Activated CD4-positive, alpha-beta T cell treated with anti-CD3 and anti-CD28 coated beads, Interleukin-2, amount 10 ng/mL, durations not matched to agents 7 days and 5 days (primary cell): ENCODE measurements around the gene GINS2. TPM values are rescaled to one million over a fixed set of nuclear protein-coding genes. Genes with fewer than 3 reads are reported as not detected.

ENCODE experiments used
- CTCF ChIA-PET: fragments of 350-600 bp; sonication (Branson Sonifier 250); formaldehyde crosslinking; loops from one replicate; lab custom pipeline; 2021; ENCODE audit warnings: antibody characterized with exemption; lab: Charles Lee
- POLR2A ChIA-PET: fragments of 350-600 bp; sonication (Branson Sonifier 250); formaldehyde crosslinking; loops from one replicate; lab custom pipeline; 2021; ENCODE audit warnings: antibody characterized with exemption; lab: Charles Lee
- DNase-seq: peaks from one replicate; pipeline ENCODE4 v3.0.0-alpha.2; 2020
- H3K27ac Mint-ChIP-seq: one replicate; pipeline ENCODE4 v1.8.0; 2021; ENCODE audit warnings: mild to moderate bottlenecking, moderate library complexity, mixed read lengths
- H3K27me3 Mint-ChIP-seq: one replicate; pipeline ENCODE4 v1.8.0; 2021; ENCODE audit warnings: mixed read lengths
- H3K36me3 Mint-ChIP-seq: one replicate; pipeline ENCODE4 v1.8.0; 2021; ENCODE audit warnings: low read depth, mixed read lengths
- H3K4me1 Mint-ChIP-seq: one replicate; pipeline ENCODE4 v1.8.0; 2021; ENCODE audit warnings: mixed read lengths
- H3K4me3 Mint-ChIP-seq: one replicate; pipeline ENCODE4 v1.8.0; 2021; ENCODE audit warnings: mild to moderate bottlenecking, moderate library complexity, mixed read lengths
- H3K9me3 Mint-ChIP-seq: one replicate; pipeline ENCODE4 v1.8.0; 2021; ENCODE audit warnings: mixed read lengths
- total RNA-seq, 2 experiments: library from RNA; stranded (reverse); gene quantifications; one replicate each; pipeline ENCODE4 v1.2.3, GENCODE V29; 2021

The GINS2 gene
- total RNA-seq, 2 experiments from 2014 or later, result 49.3 to 50.0 TPM

DNA sequence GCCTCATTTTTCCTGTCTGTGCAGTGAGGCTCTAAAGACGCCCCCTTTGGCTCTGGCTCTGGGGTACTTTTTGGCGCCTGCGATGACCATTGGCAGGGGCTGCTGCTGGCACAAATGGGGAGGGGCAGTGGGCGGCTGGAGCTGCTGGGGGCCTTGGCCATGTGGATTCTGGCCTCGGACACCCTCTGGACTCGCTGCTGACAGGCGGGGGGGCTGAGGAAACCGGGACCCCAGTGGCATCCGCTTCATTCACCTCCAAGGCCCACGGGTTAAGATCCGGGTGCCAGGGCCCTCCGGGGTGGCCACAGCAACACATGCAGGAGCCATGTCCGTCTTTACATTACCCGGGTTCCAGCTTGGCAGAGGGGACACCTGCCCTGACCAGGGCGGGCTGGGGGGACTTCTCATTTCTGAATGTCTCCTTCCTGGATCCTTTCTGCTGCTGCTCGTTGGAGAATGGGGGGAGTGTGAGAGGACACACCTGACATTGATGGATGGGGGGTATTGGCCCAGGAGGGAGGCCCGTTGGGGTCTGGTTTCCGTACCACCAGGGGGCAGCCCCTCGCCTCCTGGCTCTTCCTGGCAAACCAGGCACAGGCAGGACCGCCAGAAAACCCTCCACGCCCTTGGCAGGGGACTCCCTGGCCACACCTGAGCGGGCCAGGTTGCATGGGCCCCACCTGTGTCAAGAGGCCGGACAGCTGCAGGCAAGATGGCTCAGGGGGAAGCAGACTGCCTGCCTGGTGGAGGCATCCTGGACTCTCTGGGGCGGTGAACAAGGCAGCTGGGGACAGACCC lies 53.8 kb downstream of the GINS2 start:
- DNase-seq, result no peak
- Mint-ChIP-seq H3K4me3 (no peak overlapping the region), H3K36me3 (peaks cover 3% of the 10 kb centered on the region), H3K4me1 (no peaks in the 10 kb centered on the region), H3K27me3 (no peaks in the 10 kb centered on the region), H3K27ac (no peak overlapping the region), H3K9me3 (peaks cover 3% of the 10 kb centered on the region)
- POLR2A ChIA-PET, result no interaction called here
- CTCF ChIA-PET, result interaction anchor here (1.2 to 2.3 kb wide), 2 partner anchors 19 kb away, joined by 3 to 6 read pairs; no protein-coding TSS in a partner anchor

DNA sequence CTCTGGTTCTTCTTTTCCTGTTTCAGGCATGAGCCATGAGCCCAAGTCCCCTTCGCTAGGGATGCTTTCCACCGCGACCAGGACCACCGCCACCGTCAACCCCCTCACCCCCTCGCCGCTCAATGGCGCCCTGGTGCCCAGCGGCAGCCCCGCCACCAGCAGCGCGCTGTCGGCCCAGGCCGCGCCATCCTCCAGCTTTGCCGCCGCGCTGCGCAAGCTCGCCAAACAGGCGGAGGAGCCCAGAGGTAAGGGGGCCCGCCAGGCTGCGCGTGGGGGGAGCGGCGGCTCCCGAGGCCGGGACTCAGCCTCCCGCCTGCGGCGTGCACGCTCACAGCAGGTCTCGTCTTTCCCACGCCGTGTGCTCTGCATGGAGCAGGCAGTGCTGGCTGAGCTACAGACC lies 54.9 kb downstream of the GINS2 start:
- no peaks in the 10 kb centered on the region for H3K27me3 Mint-ChIP-seq
- peaks cover 7% of the 10 kb centered on the region for H3K36me3 Mint-ChIP-seq
- no peaks in the 10 kb centered on the region for H3K4me1 Mint-ChIP-seq
- H3K9me3 Mint-ChIP-seq, result peaks cover 11% of the 10 kb centered on the region
- DNase-seq, result no peak
- H3K4me3 Mint-ChIP-seq, result no peak overlapping the region
- no peak overlapping the region for H3K27ac Mint-ChIP-seq
- ChIA-PET POLR2A (no interaction called here), CTCF (interaction anchor here (1.2 kb wide), 1 partner anchor 18 kb away, joined by 3 read pairs; no protein-coding TSS in a partner anchor)

DNA sequence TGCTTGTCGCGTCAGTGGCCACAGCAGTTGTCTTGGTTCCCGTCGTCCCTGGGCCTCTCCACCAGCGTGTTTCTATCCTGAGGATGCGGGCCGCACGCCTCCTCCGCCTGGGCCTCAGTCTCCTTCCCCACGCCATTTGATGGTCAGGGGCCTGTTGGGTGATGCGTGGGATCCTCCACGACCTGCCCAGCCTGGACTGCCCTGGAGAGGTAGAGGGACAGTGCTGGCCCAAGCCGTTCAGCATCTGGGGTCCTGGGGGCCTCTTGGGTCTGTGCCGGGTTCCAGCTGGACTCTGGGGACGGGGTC lies 55.4 kb downstream of the GINS2 start:
- Mint-ChIP-seq H3K27ac (no peak overlapping the region), H3K4me1 (peaks cover 2% of the 10 kb centered on the region), H3K4me3 (no peak overlapping the region), H3K9me3 (peaks cover 11% of the 10 kb centered on the region), H3K36me3 (peaks cover 7% of the 10 kb centered on the region), H3K27me3 (no peaks in the 10 kb centered on the region)
- no peak for DNase-seq
- ChIA-PET CTCF (interaction anchor here (1.2 kb wide), 1 partner anchor 17 kb away, joined by 3 read pairs; no protein-coding TSS in a partner anchor), POLR2A (no interaction called here)

DNA sequence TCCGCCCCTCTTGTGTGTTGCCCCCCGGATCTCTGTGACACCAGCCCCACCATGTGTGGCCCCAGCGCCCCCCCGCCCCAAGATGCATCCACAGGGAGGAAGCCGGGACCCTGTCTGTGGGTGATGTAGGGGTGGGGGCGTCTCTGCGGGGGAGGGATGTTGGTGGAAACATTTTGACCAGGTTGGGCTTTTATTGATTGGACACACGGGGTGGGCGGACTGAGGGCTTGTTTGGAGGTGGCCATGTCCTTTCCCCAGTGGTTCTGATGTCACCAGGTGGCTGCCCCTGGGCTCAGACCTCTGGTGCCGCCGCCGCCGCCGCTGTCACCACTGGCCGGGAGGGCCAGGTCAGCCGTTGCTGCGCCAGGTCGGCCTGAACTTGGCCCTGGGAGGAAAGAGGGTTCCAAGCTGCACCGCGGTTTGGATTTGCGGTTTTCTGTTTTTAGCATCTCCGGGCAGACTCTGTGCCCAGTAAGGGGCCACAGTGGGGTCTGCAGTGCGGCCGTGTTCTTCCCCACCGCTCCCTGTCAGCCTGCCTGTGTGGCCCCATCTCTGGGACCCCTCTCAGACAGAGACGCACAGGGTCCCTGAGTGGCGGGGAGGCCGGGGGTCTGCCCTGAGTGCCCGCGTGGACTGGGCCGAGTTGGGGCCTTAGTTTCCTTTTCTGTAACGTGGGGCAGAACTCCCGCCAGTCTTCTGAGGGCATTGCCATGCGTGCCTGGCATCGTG lies 55.9 kb downstream of the GINS2 start:
- ChIA-PET POLR2A (no interaction called here), CTCF (no interaction called here)
- H3K4me1 Mint-ChIP-seq, result peaks cover 2% of the 10 kb centered on the region
- peaks cover 11% of the 10 kb centered on the region for H3K9me3 Mint-ChIP-seq
- no peak overlapping the region for H3K27ac Mint-ChIP-seq
- peaks cover 7% of the 10 kb centered on the region for H3K36me3 Mint-ChIP-seq
- no peak overlapping the region for H3K4me3 Mint-ChIP-seq
- H3K27me3 Mint-ChIP-seq, result no peaks in the 10 kb centered on the region
- no peak for DNase-seq

DNA sequence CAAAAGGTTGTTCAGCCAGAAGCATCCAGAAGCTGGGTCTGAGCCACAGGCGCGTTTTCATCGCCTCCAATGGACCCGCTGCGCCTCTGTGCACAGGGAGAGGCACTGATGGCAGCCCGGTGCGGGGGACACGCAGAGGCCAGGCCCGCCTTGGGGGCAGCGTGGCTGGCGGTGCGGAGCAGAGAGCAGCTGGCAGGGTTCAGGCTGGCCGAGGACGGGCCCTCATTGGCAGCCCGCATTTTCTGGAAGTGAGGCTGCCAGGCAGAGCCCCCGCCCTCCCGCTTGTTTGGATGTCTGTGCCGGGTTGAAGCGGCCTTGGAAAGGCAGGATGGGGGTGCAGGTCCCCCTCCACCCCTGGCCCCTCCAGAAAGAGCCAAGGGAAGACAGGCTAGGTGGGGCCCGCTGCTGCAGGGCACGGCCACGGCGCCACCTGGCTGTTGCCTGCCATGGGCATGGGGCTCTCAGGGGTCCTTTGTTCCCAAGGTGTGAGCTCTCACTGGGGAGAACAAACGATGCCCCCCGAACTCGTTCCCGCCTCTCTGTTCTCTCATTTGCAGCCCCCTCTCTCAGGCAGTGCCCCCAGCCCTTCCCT lies 56.9 kb downstream of the GINS2 start:
- Mint-ChIP-seq H3K27me3 (no peaks in the 10 kb centered on the region), H3K27ac (no peak overlapping the region), H3K4me3 (no peak overlapping the region), H3K36me3 (peaks cover 7% of the 10 kb centered on the region), H3K9me3 (peaks cover 11% of the 10 kb centered on the region), H3K4me1 (peaks cover 7% of the 10 kb centered on the region)
- ChIA-PET POLR2A (no interaction called here), CTCF (no interaction called here)
- no peak for DNase-seq

DNA sequence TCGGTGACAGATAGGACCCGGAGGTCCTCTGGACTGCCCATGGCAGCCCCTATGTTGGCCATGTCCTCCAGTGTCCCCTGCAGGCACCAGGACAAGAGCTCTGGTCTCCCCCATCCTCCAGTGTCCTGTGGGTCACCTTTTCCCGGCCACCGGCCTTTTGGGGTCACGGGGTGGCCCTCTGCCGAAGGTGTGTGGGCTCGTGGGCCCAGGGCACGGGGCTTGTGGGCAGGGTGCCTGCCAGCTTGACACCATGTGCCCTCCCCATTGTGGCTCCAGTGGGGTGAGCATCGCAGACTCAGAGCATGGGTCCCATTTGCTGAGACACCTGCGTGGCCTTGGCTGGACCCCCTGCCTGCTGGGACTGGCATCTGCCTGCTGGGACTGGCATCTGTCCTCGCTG lies 57.5 kb downstream of the GINS2 start:
- CTCF ChIA-PET, result interaction anchor here (2.3 kb wide), 1 partner anchor 15 kb away, joined by 12 read pairs; no protein-coding TSS in a partner anchor
- Mint-ChIP-seq H3K9me3 (peaks cover 11% of the 10 kb centered on the region), H3K27ac (no peak overlapping the region), H3K4me3 (no peak overlapping the region), H3K4me1 (peaks cover 10% of the 10 kb centered on the region), H3K27me3 (no peaks in the 10 kb centered on the region), H3K36me3 (peaks cover 7% of the 10 kb centered on the region)
- DNase-seq, result no peak
- POLR2A ChIA-PET, result no interaction called here

DNA sequence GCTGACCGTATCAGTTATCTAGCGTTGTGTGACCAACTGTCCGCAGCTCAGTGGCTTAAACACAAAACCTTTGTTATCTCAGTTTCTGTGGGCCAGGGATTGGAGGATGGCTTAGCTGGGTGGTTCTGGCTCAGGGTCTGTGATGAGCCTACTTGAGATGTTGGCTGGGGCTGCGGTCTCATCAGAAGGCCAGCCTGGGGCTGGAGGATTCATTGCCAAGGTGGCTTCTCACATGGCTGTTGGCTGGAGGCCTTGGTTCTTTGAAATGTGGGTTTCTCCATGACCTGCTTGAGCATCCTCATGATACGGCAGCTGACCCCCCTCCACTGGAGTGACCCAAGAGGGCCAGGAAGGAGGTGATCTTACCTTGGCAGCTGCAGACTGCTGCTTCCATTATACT lies 58.9 kb downstream of the GINS2 start:
- H3K4me3 Mint-ChIP-seq, result no peak overlapping the region
- peaks cover 10% of the 10 kb centered on the region for H3K4me1 Mint-ChIP-seq
- ChIA-PET CTCF (interaction anchor here (0.8 to 2.3 kb wide), 2 partner anchors 12 to 14 kb away, joined by 3 to 12 read pairs; no protein-coding TSS in a partner anchor), POLR2A (no interaction called here)
- H3K27ac Mint-ChIP-seq, result no peak overlapping the region
- H3K27me3 Mint-ChIP-seq, result no peaks in the 10 kb centered on the region
- H3K9me3 Mint-ChIP-seq, result peaks cover 11% of the 10 kb centered on the region
- peaks cover 7% of the 10 kb centered on the region for H3K36me3 Mint-ChIP-seq
- DNase-seq, result no peak

DNA sequence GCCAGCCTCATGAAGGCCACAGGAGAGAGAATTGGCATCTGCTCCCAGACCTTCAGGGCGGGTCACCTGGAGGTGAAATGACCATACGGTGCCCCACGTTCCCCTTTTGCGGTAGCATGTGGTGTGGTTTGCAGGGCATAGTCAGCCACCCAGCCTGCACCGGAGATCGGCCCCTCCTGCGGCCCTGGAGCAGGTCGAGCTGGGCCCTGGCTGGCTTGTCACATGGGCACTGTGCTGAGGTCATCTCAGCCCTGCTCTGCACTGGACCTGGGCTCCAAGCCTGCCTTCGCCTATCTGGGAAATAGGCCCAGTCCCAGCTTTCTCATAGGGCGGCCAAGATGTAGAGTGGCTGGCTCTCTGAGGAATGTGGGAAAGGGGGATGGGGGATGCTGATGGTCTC lies 59.4 kb downstream of the GINS2 start:
- H3K4me3 Mint-ChIP-seq, result no peak overlapping the region

DNA sequence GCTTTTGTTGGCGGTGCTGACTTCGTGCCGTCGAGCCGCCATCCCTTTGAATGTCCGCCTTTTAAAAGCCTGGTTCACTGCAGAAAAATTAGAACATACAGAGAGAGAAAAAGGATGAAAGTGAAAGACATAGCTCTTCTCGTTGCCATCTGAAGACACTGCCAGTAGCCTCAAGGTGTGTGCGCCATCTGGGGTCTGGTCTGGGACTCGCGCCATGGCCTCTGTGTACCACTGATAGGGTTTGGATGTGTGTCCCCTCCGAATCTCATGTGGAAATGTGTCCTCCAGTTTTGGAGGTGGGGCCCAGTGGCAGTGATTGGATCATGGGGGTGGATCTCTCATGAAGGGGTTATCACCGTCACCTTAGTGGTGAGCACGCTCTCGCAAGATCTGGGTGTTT lies 60.1 kb downstream of the GINS2 start:
- POLR2A ChIA-PET, result no interaction called here
- Mint-ChIP-seq H3K27me3 (no peaks in the 10 kb centered on the region), H3K4me1 (peaks cover 10% of the 10 kb centered on the region), H3K27ac (no peak overlapping the region), H3K4me3 (no peak overlapping the region), H3K36me3 (peaks cover 7% of the 10 kb centered on the region), H3K9me3 (peaks cover 11% of the 10 kb centered on the region)
- CTCF ChIA-PET, result no interaction called here
- no peak for DNase-seq

More for the DNA sequence above, 59.4 kb downstream of the GINS2 start:
- CTCF ChIA-PET, result interaction anchor here (0.8 to 2.3 kb wide), 2 partner anchors 12 to 13 kb away, joined by 3 to 12 read pairs; no protein-coding TSS in a partner anchor
- Mint-ChIP-seq H3K9me3 (peaks cover 11% of the 10 kb centered on the region), H3K27me3 (no peaks in the 10 kb centered on the region), H3K36me3 (peaks cover 7% of the 10 kb centered on the region), H3K4me1 (peaks cover 10% of the 10 kb centered on the region), H3K27ac (no peak overlapping the region)
- POLR2A ChIA-PET, result no interaction called here
- DNase-seq, result no peak

DNA sequence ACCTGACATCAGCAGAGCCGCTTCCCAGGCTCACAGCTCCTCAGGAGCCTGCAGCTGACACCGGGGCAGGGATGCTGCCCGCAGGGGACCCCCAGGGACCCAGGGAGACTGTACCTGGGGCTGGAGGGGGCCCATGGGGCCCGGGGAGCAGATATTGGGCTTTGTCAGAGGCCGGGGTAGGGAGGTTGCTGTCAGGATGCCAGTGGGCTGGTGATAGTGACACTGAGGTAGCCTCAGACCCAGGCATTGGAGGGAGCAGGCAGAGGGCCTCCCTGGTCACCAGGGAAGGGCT lies 60.5 kb downstream of the GINS2 start:
- no peak for DNase-seq
- peaks cover 11% of the 10 kb centered on the region for H3K9me3 Mint-ChIP-seq
- peaks cover 10% of the 10 kb centered on the region for H3K4me1 Mint-ChIP-seq
- ChIA-PET POLR2A (no interaction called here), CTCF (no interaction called here)
- no peak overlapping the region for H3K27ac Mint-ChIP-seq
- H3K4me3 Mint-ChIP-seq, result no peak overlapping the region
- H3K27me3 Mint-ChIP-seq, result no peaks in the 10 kb centered on the region
- peaks cover 7% of the 10 kb centered on the region for H3K36me3 Mint-ChIP-seq

DNA sequence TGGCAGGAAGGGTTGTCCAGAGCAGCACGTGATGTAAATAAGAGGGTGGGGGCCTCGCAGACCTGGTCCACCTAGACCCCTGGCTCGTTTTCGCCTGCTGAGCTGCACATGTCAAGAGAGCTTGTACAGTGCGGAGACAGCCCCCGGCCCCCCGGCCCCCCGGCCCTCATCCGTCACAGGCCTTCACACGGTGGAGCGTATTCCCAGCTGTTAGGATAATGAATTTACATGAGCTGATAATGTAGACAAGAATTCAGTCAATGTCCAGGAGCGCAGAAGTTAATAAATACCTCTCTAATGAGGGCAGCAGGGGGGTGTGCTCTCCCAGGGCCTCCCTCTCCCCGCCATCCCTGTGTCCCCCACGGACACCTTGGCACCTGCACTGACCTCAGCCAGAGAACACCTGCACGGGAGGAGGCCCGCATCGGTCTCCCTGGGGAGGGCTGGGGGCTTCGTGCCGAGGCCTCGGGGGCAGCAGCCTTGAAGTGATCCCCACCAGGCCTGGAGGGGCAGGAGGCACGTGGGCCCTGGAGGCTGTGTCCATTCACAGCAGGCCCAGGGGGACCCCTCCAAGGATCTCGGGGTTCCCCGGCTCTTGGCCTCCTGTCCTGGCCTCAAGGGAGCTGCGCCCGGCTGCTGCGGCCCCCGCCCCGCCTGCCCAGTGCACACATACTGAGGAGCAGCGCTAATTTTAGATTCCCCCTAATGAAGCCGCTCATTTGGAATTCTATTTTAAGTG lies 61.1 kb downstream of the GINS2 start:
- Mint-ChIP-seq H3K9me3 (peaks cover 11% of the 10 kb centered on the region), H3K4me1 (peaks cover 10% of the 10 kb centered on the region), H3K36me3 (peaks cover 7% of the 10 kb centered on the region), H3K4me3 (no peak overlapping the region), H3K27me3 (no peaks in the 10 kb centered on the region), H3K27ac (no peak overlapping the region)
- no peak for DNase-seq
- ChIA-PET CTCF (no interaction called here), POLR2A (no interaction called here)

DNA sequence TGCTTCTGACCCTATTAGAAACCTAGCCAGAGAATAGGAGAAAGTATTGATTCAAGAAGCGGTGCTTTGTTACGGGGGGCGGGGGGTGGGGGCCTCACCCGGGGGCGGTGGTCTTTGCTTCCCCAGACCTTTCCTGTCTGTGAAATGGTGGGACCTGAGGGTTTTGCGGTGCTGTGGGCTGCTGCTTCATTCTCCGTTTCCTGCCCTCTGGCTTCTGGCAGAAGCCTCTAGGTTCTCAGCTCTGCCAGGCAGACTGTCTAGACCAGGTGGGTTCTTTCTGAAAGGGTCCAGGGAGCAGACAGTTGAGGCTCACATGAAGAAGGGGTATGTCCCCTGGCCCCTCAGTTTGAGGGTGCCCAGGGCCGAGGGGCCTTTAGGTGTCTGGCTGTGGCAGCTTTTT lies 61.7 kb downstream of the GINS2 start:
- peaks cover 10% of the 10 kb centered on the region for H3K4me1 Mint-ChIP-seq
- ChIA-PET CTCF (no interaction called here), POLR2A (no interaction called here)
- H3K36me3 Mint-ChIP-seq, result peaks cover 7% of the 10 kb centered on the region
- no peak overlapping the region for H3K27ac Mint-ChIP-seq
- H3K27me3 Mint-ChIP-seq, result no peaks in the 10 kb centered on the region
- DNase-seq, result peak; percentile 28
- H3K9me3 Mint-ChIP-seq, result peaks cover 11% of the 10 kb centered on the region
- no peak overlapping the region for H3K4me3 Mint-ChIP-seq
